ENCODE data around the gene POMT1. TPM values are rescaled to one million over a fixed set of nuclear protein-coding genes. Genes with fewer than 3 reads are reported as not detected.
"Not testable (repeated sequence)": the region's sequence is repeated elsewhere in the genome, so short reads cannot be mapped to it uniquely, and the experiment has no call there.

POMT1 gene
- total RNA-seq, 4 donors from 2014 or later: 14.3 to 43.1 (median 32.2) TPM

DNA sequence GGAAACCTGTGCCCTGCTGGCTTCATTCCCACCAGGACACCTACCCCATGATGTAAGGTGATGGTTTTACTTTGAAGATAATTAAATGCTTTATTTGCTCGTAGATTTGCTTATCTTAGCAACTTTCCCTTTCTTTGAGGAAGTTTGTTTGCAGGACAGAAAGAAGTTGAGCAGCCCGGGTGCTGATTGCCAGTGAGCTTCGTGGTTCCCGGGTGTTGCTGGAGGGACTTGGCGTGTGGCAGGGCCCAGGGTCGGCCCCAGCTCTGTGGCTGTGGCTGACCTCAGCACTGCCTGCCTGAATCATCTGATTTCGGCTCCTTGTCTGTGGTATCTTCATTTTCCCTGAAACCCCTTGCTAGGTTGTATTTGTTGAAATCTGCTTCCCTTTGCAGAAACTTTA, 8.7 kb downstream of the POMT1 start:
- in situ Hi-C loops (cut with MboI; ENCODE audit: low sequenced_read_pairs in 4 of 4) (no loop called here), intact Hi-C loops (cut with DNase I; ENCODE audit: low total_unique reads) (no loop called here)
- H3K27ac ChIP-seq: no peak overlapping the region
- H3K4me3 ChIP-seq: no peak overlapping the region
- ATAC-seq (no peak), DNase-seq (no peak)
- H3K27me3 ChIP-seq: no peaks in the 10 kb centered on the region
- TF ChIP-seq, protein P1, sequence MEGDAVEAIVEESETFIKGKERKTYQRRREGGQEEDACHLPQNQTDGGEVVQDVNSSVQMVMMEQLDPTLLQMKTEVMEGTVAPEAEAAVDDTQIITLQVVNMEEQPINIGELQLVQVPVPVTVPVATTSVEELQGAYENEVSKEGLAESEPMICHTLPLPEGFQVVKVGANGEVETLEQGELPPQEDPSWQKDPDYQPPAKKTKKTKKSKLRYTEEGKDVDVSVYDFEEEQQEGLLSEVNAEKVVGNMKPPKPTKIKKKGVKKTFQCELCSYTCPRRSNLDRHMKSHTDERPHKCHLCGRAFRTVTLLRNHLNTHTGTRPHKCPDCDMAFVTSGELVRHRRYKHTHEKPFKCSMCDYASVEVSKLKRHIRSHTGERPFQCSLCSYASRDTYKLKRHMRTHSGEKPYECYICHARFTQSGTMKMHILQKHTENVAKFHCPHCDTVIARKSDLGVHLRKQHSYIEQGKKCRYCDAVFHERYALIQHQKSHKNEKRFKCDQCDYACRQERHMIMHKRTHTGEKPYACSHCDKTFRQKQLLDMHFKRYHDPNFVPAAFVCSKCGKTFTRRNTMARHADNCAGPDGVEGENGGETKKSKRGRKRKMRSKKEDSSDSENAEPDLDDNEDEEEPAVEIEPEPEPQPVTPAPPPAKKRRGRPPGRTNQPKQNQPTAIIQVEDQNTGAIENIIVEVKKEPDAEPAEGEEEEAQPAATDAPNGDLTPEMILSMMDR (IDR thresholded peaks at IDR 0.05 in 4 of 5, conservative IDR thresholded peaks at IDR 0.05 in 1 of 5): no peak
- TF ChIP-seq POLR2A (IDR thresholded peaks at IDR 0.05): no peak
- H3K36me3 ChIP-seq: peaks cover 0 to 55% of the 10 kb centered on the region in 2 donors
- H3K9me3 ChIP-seq: no peaks in the 10 kb centered on the region
- peaks cover 0 to 11% of the 10 kb centered on the region in 2 donors for H3K4me1 ChIP-seq

DNA sequence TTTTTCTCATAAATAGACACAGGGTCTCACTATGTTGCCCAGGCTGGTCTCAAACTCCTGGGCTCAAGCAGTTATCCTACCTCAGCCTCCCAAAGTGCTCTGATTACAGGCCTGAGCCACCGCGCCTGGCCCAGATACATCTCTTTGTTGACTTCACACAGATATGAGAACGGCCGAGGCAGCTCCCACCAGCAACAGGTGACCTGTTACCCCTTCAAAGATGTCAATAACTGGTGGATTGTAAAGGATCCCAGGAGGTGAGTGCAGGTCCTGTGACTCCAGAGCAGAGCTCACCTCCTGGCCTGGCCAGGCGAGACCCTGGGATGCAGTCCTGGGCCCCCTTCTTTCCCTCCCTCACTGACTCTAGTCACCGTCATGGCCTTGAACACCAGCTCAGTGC, 9.2 kb downstream of the POMT1 start:
- Histone ChIP-seq H3K9me3 (no peaks in the 10 kb centered on the region), H3K4me3 (no peak overlapping the region), H3K4me1 (peaks cover 3 to 16% of the 10 kb centered on the region in 2 donors), H3K27me3 (no peaks in the 10 kb centered on the region), H3K36me3 (peaks cover 0 to 58% of the 10 kb centered on the region in 2 donors), H3K27ac (no peak overlapping the region)
- TF ChIP-seq POLR2A (IDR thresholded peaks at IDR 0.05): no peak
- TF ChIP-seq, protein P1 (IDR thresholded peaks at IDR 0.05 in 4 of 5, conservative IDR thresholded peaks at IDR 0.05 in 1 of 5): no peak
- DNase-seq (no peak), ATAC-seq (no peak)
- in situ Hi-C loops (cut with MboI; ENCODE audit: low sequenced_read_pairs in 4 of 4): no loop called here
- intact Hi-C loops (cut with DNase I; ENCODE audit: low total_unique reads): no loop called here

GRCh38 chr9:131513177-131513576, 10.5 kb downstream of the POMT1 start:
- no peak for DNase-seq
- Histone ChIP-seq H3K4me1 (peaks cover 16 to 25% of the 10 kb centered on the region in 2 donors), H3K36me3 (peaks cover 0 to 52% of the 10 kb centered on the region in 2 donors), H3K4me3 (no peak overlapping the region), H3K27ac (no peak overlapping the region), H3K9me3 (no peaks in the 10 kb centered on the region), H3K27me3 (no peaks in the 10 kb centered on the region)
- no peak for TF ChIP-seq POLR2A (IDR thresholded peaks at IDR 0.05)
- TF ChIP-seq, protein P1 (IDR thresholded peaks at IDR 0.05 in 4 of 5, conservative IDR thresholded peaks at IDR 0.05 in 1 of 5): no peak
- ATAC-seq: no peak
- in situ Hi-C loops (cut with MboI; ENCODE audit: low sequenced_read_pairs in 4 of 4) (no loop called here), intact Hi-C loops (cut with DNase I; ENCODE audit: low total_unique reads) (no loop called here)

DNA sequence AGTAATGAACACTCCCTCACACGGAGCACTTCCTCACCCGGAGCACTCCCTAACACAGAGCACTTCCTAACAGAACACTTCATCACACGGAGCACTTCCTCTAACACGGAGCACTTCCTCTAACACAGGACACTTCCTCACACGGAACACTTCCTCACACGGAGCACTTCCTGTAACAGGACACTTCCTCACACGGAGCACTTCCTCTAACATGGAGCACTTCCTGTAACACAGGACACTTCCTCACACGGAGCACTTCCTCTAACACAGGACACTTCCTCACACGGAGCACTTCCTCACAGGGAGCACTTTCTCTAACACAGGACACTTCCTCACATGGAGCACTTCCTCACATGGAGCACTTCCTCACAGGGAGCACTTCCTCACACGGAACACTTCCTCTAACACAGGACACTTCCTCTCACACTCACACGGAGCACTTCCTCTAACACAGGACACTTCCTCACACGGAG, 12.9 kb downstream of the POMT1 start:
- ATAC-seq; H3K4me3 ChIP-seq; H3K27me3 ChIP-seq; DNase-seq; H3K9me3 ChIP-seq; in situ Hi-C loops (cut with MboI; ENCODE audit: low sequenced_read_pairs in 4 of 4); intact Hi-C loops (cut with DNase I; ENCODE audit: low total_unique reads): not testable (repeated sequence)
- peaks cover 21 to 31% of the 10 kb centered on the region in 2 donors for H3K4me1 ChIP-seq
- H3K27ac ChIP-seq: peak overlapping the region in 3 of 4 donors; percentile 29 to 67 (median 60)
- peaks cover 0 to 66% of the 10 kb centered on the region in 2 donors for H3K36me3 ChIP-seq

DNA sequence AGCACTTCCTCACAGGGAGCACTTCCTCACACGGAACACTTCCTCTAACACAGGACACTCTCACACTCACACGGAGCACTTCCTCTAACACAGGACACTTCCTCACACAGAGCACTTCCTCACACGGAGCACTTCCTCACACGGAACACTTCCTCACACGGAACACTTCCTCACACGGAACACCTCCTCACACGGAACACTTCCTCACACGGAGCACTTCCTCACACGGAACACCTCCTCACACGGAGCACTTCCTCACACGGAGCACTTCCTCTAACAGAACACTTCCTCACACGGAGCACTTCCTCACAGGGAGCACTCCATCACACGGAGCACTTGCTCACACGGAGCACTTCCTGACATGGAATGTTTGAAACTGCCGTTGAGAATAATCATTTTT, 13.4 kb downstream of the POMT1 start:
- no peak for ATAC-seq
- Histone ChIP-seq H3K9me3 (no peaks in the 10 kb centered on the region), H3K4me1 (peaks cover 21 to 31% of the 10 kb centered on the region in 2 donors), H3K36me3 (peaks cover 0 to 66% of the 10 kb centered on the region in 2 donors), H3K27ac (peak overlapping the region in 3 of 4 donors; percentile 78 to 89 (median 86)), H3K27me3 (no peaks in the 10 kb centered on the region), H3K4me3 (no peak overlapping the region)
- TF ChIP-seq POLR2A (IDR thresholded peaks at IDR 0.05): no peak
- TF ChIP-seq, protein P1 (IDR thresholded peaks at IDR 0.05 in 4 of 5, conservative IDR thresholded peaks at IDR 0.05 in 1 of 5): no peak
- DNase-seq: no peak
- in situ Hi-C loops (cut with MboI; ENCODE audit: low sequenced_read_pairs in 4 of 4): no loop called here
- intact Hi-C loops (cut with DNase I; ENCODE audit: low total_unique reads): no loop called here
